WTC11 (cell line): ENCODE data around the gene KDM2B. TPM values are rescaled to one million over a fixed set of nuclear protein-coding genes. Genes with fewer than 3 reads are reported as not detected.

Experiments
- ATAC-seq: fragments of 200-7000 bp; cut with Tn5 transposase; 2 replicates; pipeline ENCODE4 v1.10.0; 2021; ENCODE audit warnings: mild to moderate bottlenecking, moderate library complexity
- CTCF ChIA-PET: fragments of 300-600 bp; sonication (Branson Sonifier 250); formaldehyde crosslinking; loops from one replicate; lab custom pipeline; 2021; ENCODE audit warnings: antibody characterized with exemption; lab: Charles Lee
- POLR2A ChIA-PET: fragments of 350-600 bp; sonication (Branson Sonifier 250); formaldehyde crosslinking; loops from one replicate; lab custom pipeline; 2021; ENCODE audit warnings: antibody characterized with exemption; lab: Charles Lee
- DNase-seq: peaks from one replicate; pipeline ENCODE4 v3.0.0; 2021; ENCODE audit warnings: low spot score
- H3K27ac Mint-ChIP-seq: 2 replicates; pipeline ENCODE4 v1.8.0; 2021; ENCODE audit warnings: mixed read lengths
- H3K27me3 Mint-ChIP-seq: 2 replicates; pipeline ENCODE4 v1.8.0; 2021; ENCODE audit warnings: low read depth, mild to moderate bottlenecking, moderate library complexity, mixed read lengths
- H3K36me3 Mint-ChIP-seq: 2 replicates; pipeline ENCODE4 v1.8.0; 2021; ENCODE audit warnings: mixed read lengths
- H3K4me1 Mint-ChIP-seq: 2 replicates; pipeline ENCODE4 v1.8.0; 2022; ENCODE audit warnings: mixed read lengths
- H3K4me3 Mint-ChIP-seq: 2 replicates; pipeline ENCODE4 v1.8.0; 2021; ENCODE audit warnings: mild to moderate bottlenecking, moderate library complexity, mixed read lengths
- H3K9me3 Mint-ChIP-seq: 2 replicates; pipeline ENCODE4 v1.8.0; 2021; ENCODE audit warnings: mixed read lengths
- ARID4B ChIP-seq: sonication (generic); formaldehyde crosslinking; IDR thresholded peaks from 2 replicates; pipeline ENCODE4 v1.8.0; 2023; ENCODE audit warnings: missing genetic modification reagents, mild to moderate bottlenecking, borderline replicate concordance
- E2F4 ChIP-seq: sonication (generic); formaldehyde crosslinking; IDR thresholded peaks from 2 replicates; pipeline ENCODE4 v1.8.1; 2022; ENCODE audit warnings: low read depth, mild to moderate bottlenecking, moderate library complexity, missing genetic modification reagents, borderline replicate concordance
- ESRRA ChIP-seq: sonication (generic); formaldehyde crosslinking; IDR thresholded peaks from 2 replicates; pipeline ENCODE4 v1.8.1; 2022; ENCODE audit warnings: mild to moderate bottlenecking, missing genetic modification reagents, borderline replicate concordance
- GTF2I ChIP-seq: fragments of 250-450 bp; sonication (Bioruptor Pico); conservative IDR thresholded peaks from 2 replicates; pipeline ENCODE4 v1.4.0; 2021; ENCODE audit warnings: mild to moderate bottlenecking
- JUN ChIP-seq: sonication (generic); formaldehyde crosslinking; IDR thresholded peaks from 2 replicates; pipeline ENCODE4 v1.8.0; 2023; ENCODE audit warnings: mild to moderate bottlenecking, missing genetic modification reagents
- NFATC4 ChIP-seq: fragments of 250-450 bp; sonication (Bioruptor Pico); IDR thresholded peaks from 2 replicates; pipeline ENCODE4 v1.9.0; 2021; ENCODE audit warnings: mild to moderate bottlenecking
- NFE2L1 ChIP-seq: sonication (generic); formaldehyde crosslinking; IDR thresholded peaks from 2 replicates; pipeline ENCODE4 v1.8.1; 2023; ENCODE audit warnings: missing genetic modification reagents
- PREB ChIP-seq: sonication (generic); formaldehyde crosslinking; IDR thresholded peaks from 2 replicates; pipeline ENCODE4 v1.8.1; 2022; ENCODE audit warnings: mild to moderate bottlenecking, missing genetic modification reagents, moderate library complexity, borderline replicate concordance
- RELA ChIP-seq: sonication (generic); formaldehyde crosslinking; IDR thresholded peaks from 2 replicates; pipeline ENCODE4 v1.8.1; 2022; ENCODE audit warnings: missing genetic modification reagents, mild to moderate bottlenecking, borderline replicate concordance
- SMAD4 ChIP-seq: sonication (generic); formaldehyde crosslinking; IDR thresholded peaks from 2 replicates; pipeline ENCODE4 v1.8.0; 2022; ENCODE audit warnings: mild to moderate bottlenecking, missing genetic modification reagents
- SOX15 ChIP-seq: fragments of 250-450 bp; sonication (Bioruptor Pico); IDR thresholded peaks from 2 replicates; pipeline ENCODE4 v1.9.0; 2021; ENCODE audit warnings: mild to moderate bottlenecking
- ZNF121 ChIP-seq: sonication (generic); formaldehyde crosslinking; IDR thresholded peaks from 2 replicates; pipeline ENCODE4 v1.8.0; 2023; ENCODE audit warnings: missing genetic modification reagents
- ZNF138 ChIP-seq: sonication (generic); formaldehyde crosslinking; conservative IDR thresholded peaks from 2 replicates; pipeline ENCODE4 v1.8.1; 2022; ENCODE audit warnings: mild to moderate bottlenecking, moderate library complexity, missing genetic modification reagents
- ZNF232 ChIP-seq: sonication (generic); formaldehyde crosslinking; IDR thresholded peaks from 2 replicates; pipeline ENCODE4 v1.8.0; 2022; ENCODE audit warnings: mild to moderate bottlenecking, missing genetic modification reagents
- ZNF263 ChIP-seq: sonication (generic); formaldehyde crosslinking; IDR thresholded peaks from 2 replicates; pipeline ENCODE4 v1.8.1; 2022; ENCODE audit warnings: low read depth, mild to moderate bottlenecking, moderate library complexity, missing genetic modification reagents
- ZNF423 ChIP-seq: fragments of 250-450 bp; sonication (Bioruptor Pico); IDR thresholded peaks from 2 replicates; pipeline ENCODE4 v2.1.2; 2022; ENCODE audit warnings: mild to moderate bottlenecking, moderate library complexity
- ZNF532 ChIP-seq: fragments of 250-450 bp; sonication (Bioruptor Pico); IDR thresholded peaks from 2 replicates; pipeline ENCODE4 v1.9.0; 2021; ENCODE audit warnings: mild to moderate bottlenecking, borderline replicate concordance
- total RNA-seq: library from RNA; stranded (reverse); gene quantifications from 3 replicates; pipeline ENCODE4 v1.2.3, GENCODE V29; 2021

KDM2B gene
- total RNA-seq, 1 experiment from 2014 or later, result 147 TPM

- TF ChIP-seq E2F4 (no peak), JUN (CRISPR knock-in tag) (no peak), SOX15 (CRISPR knock-in tag) (no peak), ZNF121 (CRISPR knock-in tag) (no peak), ZNF532 (no peak)
- TF ChIP-seq, all 79 proteins: peak for 0
These were observed 90.2 kb downstream of the KDM2B start (continued) for GRCh38 chr12:121490401-121491281.

GRCh38 chr12:121489874-121490273 lies 90.9 kb downstream of the KDM2B start:
- no peaks in the 10 kb centered on the region for H3K27me3 Mint-ChIP-seq
- ChIA-PET CTCF (interaction anchor here (0.6 to 2.6 kb wide), 5 partner anchors 10 to 246 kb away, joined by 3 to 17 read pairs (median 4); no protein-coding TSS in a partner anchor), POLR2A (no interaction called here)
- DNase-seq (no peak), ATAC-seq (no peak)
- H3K4me3 Mint-ChIP-seq, result no peak overlapping the region
- peaks cover 21% of the 10 kb centered on the region for H3K4me1 Mint-ChIP-seq
- no peaks in the 10 kb centered on the region for H3K9me3 Mint-ChIP-seq
- peaks cover 22% of the 10 kb centered on the region for H3K36me3 Mint-ChIP-seq
- no peak overlapping the region for H3K27ac Mint-ChIP-seq
- TF ChIP-seq PREB (CRISPR knock-in tag) (no peak), ZNF263 (CRISPR knock-in tag) (no peak), RELA (CRISPR knock-in tag) (no peak), ZNF532 (no peak), ESRRA (no peak), ARID4B (CRISPR knock-in tag) (no peak), ZNF232 (no peak), GTF2I (CRISPR knock-in tag) (no peak), ZNF138 (no peak), ZNF423 (CRISPR knock-in tag) (no peak), NFATC4 (CRISPR knock-in tag) (no peak), SMAD4 (CRISPR knock-in tag) (no peak), NFE2L1 (CRISPR knock-in tag) (no peak)
- TF ChIP-seq, all 79 proteins: peak for 0
